ENCODE results near the gene EDEM3.

- TF ChIP-seq, protein P1, sequence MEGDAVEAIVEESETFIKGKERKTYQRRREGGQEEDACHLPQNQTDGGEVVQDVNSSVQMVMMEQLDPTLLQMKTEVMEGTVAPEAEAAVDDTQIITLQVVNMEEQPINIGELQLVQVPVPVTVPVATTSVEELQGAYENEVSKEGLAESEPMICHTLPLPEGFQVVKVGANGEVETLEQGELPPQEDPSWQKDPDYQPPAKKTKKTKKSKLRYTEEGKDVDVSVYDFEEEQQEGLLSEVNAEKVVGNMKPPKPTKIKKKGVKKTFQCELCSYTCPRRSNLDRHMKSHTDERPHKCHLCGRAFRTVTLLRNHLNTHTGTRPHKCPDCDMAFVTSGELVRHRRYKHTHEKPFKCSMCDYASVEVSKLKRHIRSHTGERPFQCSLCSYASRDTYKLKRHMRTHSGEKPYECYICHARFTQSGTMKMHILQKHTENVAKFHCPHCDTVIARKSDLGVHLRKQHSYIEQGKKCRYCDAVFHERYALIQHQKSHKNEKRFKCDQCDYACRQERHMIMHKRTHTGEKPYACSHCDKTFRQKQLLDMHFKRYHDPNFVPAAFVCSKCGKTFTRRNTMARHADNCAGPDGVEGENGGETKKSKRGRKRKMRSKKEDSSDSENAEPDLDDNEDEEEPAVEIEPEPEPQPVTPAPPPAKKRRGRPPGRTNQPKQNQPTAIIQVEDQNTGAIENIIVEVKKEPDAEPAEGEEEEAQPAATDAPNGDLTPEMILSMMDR (conservative IDR thresholded peaks at IDR 0.05): no peak
- TF ChIP-seq ZFX (IDR thresholded peaks at IDR 0.05): no peak
Measured at GRCh38 chr1:184752656-184753055, 2.0 kb downstream of the EDEM3 start.

All from C4-2B (cell line).